Raji (cell line): ENCODE measurements around the gene TOP2A.

Experiments used
- POLR2A ChIP-seq: IDR thresholded peaks from 2 replicates; pipeline ENCODE4 v1.6.1; 2011; ENCODE audit warnings: low read depth, low read length, control low read depth; ENCODE audit not compliant: insufficient read depth

The TOP2A gene

GRCh38 chr17:40417609-40418427 is at the start of gene TOP2A:
Gene TOP2A (minus strand): TSS chr17:40417896. CDS start chr17:40417791, 105 bp downstream.
- TF ChIP-seq POLR2A = peak; percentile 91

GRCh38 chr17:40467281-40467867 is 49.7 kb upstream of the TOP2A start:
- no peak for TF ChIP-seq POLR2A

GRCh38 chr17:40466298-40466971 is 48.7 kb upstream of the TOP2A start:
- no peak for TF ChIP-seq POLR2A

- TF ChIP-seq POLR2A = no peak
Measured at GRCh38 chr17:40464392-40464855, 46.7 kb upstream of the TOP2A start.

GRCh38 chr17:40463122-40463550 is 45.4 kb upstream of the TOP2A start:
- no peak for TF ChIP-seq POLR2A

GRCh38 chr17:40462343-40463121 is 44.8 kb upstream of the TOP2A start:
- TF ChIP-seq POLR2A = no peak

- TF ChIP-seq POLR2A = no peak
Measured at GRCh38 chr17:40461732-40462342, 44.1 kb upstream of the TOP2A start.

GRCh38 chr17:40460968-40461731 is 43.5 kb upstream of the TOP2A start:
- TF ChIP-seq POLR2A = no peak

- no peak for TF ChIP-seq POLR2A
Measured at GRCh38 chr17:40460604-40460967, 42.9 kb upstream of the TOP2A start.

GRCh38 chr17:40459636-40460603 is 42.2 kb upstream of the TOP2A start:
- no peak for TF ChIP-seq POLR2A

GRCh38 chr17:40458851-40459482 is 41.3 kb upstream of the TOP2A start:
- no peak for TF ChIP-seq POLR2A
